Measurements from ENCODE around the gene AFG1L.

Gene AFG1L

GRCh38 chr6:108453601-108454185 lies 158.8 kb downstream of the AFG1L start:
- no peak for DNase-seq (ENCODE audit: low read depth)

- DNase-seq (ENCODE audit: low read depth): no peak
Measured at GRCh38 chr6:108454356-108454755, 159.5 kb downstream of the AFG1L start.

GRCh38 chr6:108455688-108456087 lies 160.8 kb downstream of the AFG1L start:
- no peak for DNase-seq (ENCODE audit: low read depth)

GRCh38 chr6:108463784-108464183 lies 168.9 kb downstream of the AFG1L start:
- DNase-seq (ENCODE audit: low read depth): no peak

GRCh38 chr6:108464418-108465097 lies 169.7 kb downstream of the AFG1L start:
- DNase-seq (ENCODE audit: low read depth): no peak

GRCh38 chr6:108465098-108465495 lies 170.2 kb downstream of the AFG1L start:
- DNase-seq (ENCODE audit: low read depth): no peak

GRCh38 chr6:108468346-108468745 lies 173.5 kb downstream of the AFG1L start:
- DNase-seq (ENCODE audit: low read depth): no peak

- no peak for DNase-seq (ENCODE audit: low read depth)
Measured at GRCh38 chr6:108469316-108469715, 174.5 kb downstream of the AFG1L start.

- DNase-seq (ENCODE audit: low read depth): no peak
Measured at GRCh38 chr6:108473197-108473596, 178.3 kb downstream of the AFG1L start.

- no peak for DNase-seq (ENCODE audit: low read depth)
Measured at GRCh38 chr6:108476376-108476775, 181.5 kb downstream of the AFG1L start.

- no peak for DNase-seq (ENCODE audit: low read depth)
Measured at GRCh38 chr6:108476847-108477430, 182.1 kb downstream of the AFG1L start.

GRCh38 chr6:108482559-108482958 lies 187.7 kb downstream of the AFG1L start:
- DNase-seq (ENCODE audit: low read depth): no peak

- DNase-seq (ENCODE audit: low read depth): no peak
Measured at GRCh38 chr6:108484016-108484415, 189.2 kb downstream of the AFG1L start.

GRCh38 chr6:108489699-108490098 lies 194.8 kb downstream of the AFG1L start:
- no peak for DNase-seq (ENCODE audit: low read depth)

GRCh38 chr6:108492131-108492766 lies 197.4 kb downstream of the AFG1L start:
- DNase-seq (ENCODE audit: low read depth): no peak

- DNase-seq (ENCODE audit: low read depth): no peak
Measured at GRCh38 chr6:108494434-108494833, 199.6 kb downstream of the AFG1L start.

GRCh38 chr6:108497883-108498282 lies 203.0 kb downstream of the AFG1L start:
- DNase-seq (ENCODE audit: low read depth): no peak

- no peak for DNase-seq (ENCODE audit: low read depth)
Measured at GRCh38 chr6:108501559-108501958, 206.7 kb downstream of the AFG1L start.

- DNase-seq (ENCODE audit: low read depth): no peak
Measured at GRCh38 chr6:108502832-108503231, 208.0 kb downstream of the AFG1L start.

GRCh38 chr6:108507316-108507715 lies 212.5 kb downstream of the AFG1L start:
- DNase-seq (ENCODE audit: low read depth): no peak

GRCh38 chr6:108510461-108511319 lies 215.8 kb downstream of the AFG1L start:
- DNase-seq (ENCODE audit: low read depth): no peak
